Measurements from ENCODE around the gene ANKRD34B. TPM values are rescaled to one million over a fixed set of nuclear protein-coding genes. Genes with fewer than 3 reads are reported as not detected.

ANKRD34B gene
- total RNA-seq, 1 experiment from 2014 or later: 0.10 TPM

DNA sequence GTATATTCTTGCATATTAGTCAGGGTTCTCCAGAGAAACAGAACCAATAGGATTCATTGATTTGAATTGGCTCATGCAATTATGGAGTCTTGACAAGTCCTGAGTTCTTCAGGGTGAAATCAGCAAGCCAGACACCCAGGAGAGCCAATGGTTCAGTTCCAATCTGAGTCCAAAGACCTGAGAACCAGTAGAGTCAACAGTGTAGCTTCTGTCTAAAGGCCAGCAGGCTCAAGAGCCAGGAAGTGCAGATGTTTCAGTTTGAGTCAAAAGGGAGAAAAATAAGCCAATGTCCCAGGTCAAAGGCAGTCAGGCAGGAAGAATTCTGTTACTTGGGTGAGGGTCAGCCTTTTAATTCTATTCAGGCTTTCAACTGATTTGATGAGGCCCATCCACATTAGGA is 37.8 kb upstream of the ANKRD34B start:
- in situ Hi-C loops (cut with HindIII; ENCODE audit: low pct_unique_long_range_greater_than_20kb, low sequenced_read_pairs): no loop called here
- intact Hi-C loops (cut with micrococcal nuclease; ENCODE audit: unreplicated experiment): no loop called here
- POLR2A ChIA-PET: no interaction called here

DNA sequence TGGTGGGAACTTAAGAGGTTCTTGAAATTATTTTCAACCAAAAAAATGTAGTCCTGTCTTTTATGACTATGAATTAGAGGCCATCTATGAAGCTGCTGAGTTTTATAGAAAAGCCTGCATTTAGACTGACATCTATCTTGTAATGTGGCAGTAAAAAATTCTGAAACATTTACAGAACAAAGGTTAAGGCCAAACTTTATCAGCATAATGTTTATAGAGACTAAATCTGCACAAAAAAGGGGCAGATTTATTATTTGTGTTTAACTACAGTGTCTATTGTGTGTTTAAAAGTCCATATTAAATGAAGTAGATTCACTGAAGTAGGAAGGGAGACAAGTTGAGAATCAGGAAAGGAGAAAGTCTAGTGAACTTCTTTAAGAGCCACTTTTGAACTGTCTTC is 37.3 kb upstream of the ANKRD34B start:
- no peak for TF ChIP-seq CTCF (IDR thresholded peaks at IDR 0.05)
- TF ChIP-seq SIN3A (IDR thresholded peaks at IDR 0.05; ENCODE audit: borderline replicate concordance, insufficient read depth, low read depth, low read length): no peak
- TF ChIP-seq, protein P1, sequence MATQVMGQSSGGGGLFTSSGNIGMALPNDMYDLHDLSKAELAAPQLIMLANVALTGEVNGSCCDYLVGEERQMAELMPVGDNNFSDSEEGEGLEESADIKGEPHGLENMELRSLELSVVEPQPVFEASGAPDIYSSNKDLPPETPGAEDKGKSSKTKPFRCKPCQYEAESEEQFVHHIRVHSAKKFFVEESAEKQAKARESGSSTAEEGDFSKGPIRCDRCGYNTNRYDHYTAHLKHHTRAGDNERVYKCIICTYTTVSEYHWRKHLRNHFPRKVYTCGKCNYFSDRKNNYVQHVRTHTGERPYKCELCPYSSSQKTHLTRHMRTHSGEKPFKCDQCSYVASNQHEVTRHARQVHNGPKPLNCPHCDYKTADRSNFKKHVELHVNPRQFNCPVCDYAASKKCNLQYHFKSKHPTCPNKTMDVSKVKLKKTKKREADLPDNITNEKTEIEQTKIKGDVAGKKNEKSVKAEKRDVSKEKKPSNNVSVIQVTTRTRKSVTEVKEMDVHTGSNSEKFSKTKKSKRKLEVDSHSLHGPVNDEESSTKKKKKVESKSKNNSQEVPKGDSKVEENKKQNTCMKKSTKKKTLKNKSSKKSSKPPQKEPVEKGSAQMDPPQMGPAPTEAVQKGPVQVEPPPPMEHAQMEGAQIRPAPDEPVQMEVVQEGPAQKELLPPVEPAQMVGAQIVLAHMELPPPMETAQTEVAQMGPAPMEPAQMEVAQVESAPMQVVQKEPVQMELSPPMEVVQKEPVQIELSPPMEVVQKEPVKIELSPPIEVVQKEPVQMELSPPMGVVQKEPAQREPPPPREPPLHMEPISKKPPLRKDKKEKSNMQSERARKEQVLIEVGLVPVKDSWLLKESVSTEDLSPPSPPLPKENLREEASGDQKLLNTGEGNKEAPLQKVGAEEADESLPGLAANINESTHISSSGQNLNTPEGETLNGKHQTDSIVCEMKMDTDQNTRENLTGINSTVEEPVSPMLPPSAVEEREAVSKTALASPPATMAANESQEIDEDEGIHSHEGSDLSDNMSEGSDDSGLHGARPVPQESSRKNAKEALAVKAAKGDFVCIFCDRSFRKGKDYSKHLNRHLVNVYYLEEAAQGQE (IDR thresholded peaks at IDR 0.05; ENCODE audit: insufficient read depth in 1 of 2, low read depth in 2 of 2, low read length in 1 of 2): no peak
- TF ChIP-seq TCF7L2 (IDR thresholded peaks at IDR 0.05; ENCODE audit: low read depth, low read length): no peak
- TF ChIP-seq POLR2AphosphoS5 (IDR thresholded peaks at IDR 0.05; ENCODE audit: low read depth, low read length): no peak
- DNase-seq (ENCODE audit: low read depth, low spot score) (no peak), ATAC-seq (no peak)
- in situ Hi-C loops (cut with HindIII; ENCODE audit: low pct_unique_long_range_greater_than_20kb, low sequenced_read_pairs): no loop called here
- no peaks in the 10 kb centered on the region for H3K4me1 ChIP-seq (ENCODE audit: control insufficient read depth, insufficient read depth, low read length)
- ChIA-PET CTCF (no interaction called here), POLR2A (no interaction called here)
- no peak overlapping the region for H3K4me3 ChIP-seq (ENCODE audit: low read depth in 2 of 2, low read length in 2 of 2)
- no TSS peak for BruUV-seq (replicated peaks)
- no peak overlapping the region for H3K27ac ChIP-seq (ENCODE audit: low read length)
- H3K27me3 ChIP-seq (ENCODE audit: control insufficient read depth, insufficient read depth, low read length): no peaks in the 10 kb centered on the region
- intact Hi-C loops (cut with micrococcal nuclease; ENCODE audit: unreplicated experiment): no loop called here
- H3K36me3 ChIP-seq (ENCODE audit: control insufficient read depth, insufficient read depth, low read length): no peaks in the 10 kb centered on the region
- no peaks in the 10 kb centered on the region for H3K9me3 ChIP-seq (ENCODE audit: control insufficient read depth, insufficient read depth, low read depth, low read length)

More for the DNA sequence above, 37.8 kb upstream of the ANKRD34B start:
- no TSS peak for BruUV-seq (replicated peaks)
- Histone ChIP-seq H3K36me3 (ENCODE audit: control insufficient read depth, insufficient read depth, low read length) (no peaks in the 10 kb centered on the region), H3K9me3 (ENCODE audit: control insufficient read depth, insufficient read depth, low read depth, low read length) (no peaks in the 10 kb centered on the region), H3K4me3 (ENCODE audit: low read depth in 2 of 2, low read length in 2 of 2) (no peak overlapping the region), H3K4me1 (ENCODE audit: control insufficient read depth, insufficient read depth, low read length) (no peaks in the 10 kb centered on the region), H3K27ac (ENCODE audit: low read length) (no peak overlapping the region), H3K27me3 (ENCODE audit: control insufficient read depth, insufficient read depth, low read length) (no peaks in the 10 kb centered on the region)
- CTCF ChIA-PET: no interaction called here
- DNase-seq (ENCODE audit: low read depth, low spot score) (no peak), ATAC-seq (no peak)
- TF ChIP-seq CTCF (IDR thresholded peaks at IDR 0.05) (no peak), SIN3A (IDR thresholded peaks at IDR 0.05; ENCODE audit: borderline replicate concordance, insufficient read depth, low read depth, low read length) (no peak), TCF7L2 (IDR thresholded peaks at IDR 0.05; ENCODE audit: low read depth, low read length) (no peak), POLR2AphosphoS5 (IDR thresholded peaks at IDR 0.05; ENCODE audit: low read depth, low read length) (no peak)
- TF ChIP-seq, protein P1 (IDR thresholded peaks at IDR 0.05; ENCODE audit: insufficient read depth in 1 of 2, low read depth in 2 of 2, low read length in 1 of 2): no peak

All from Panc1 (cell line).